Muscle of arm (tissue), 14 donors: ENCODE data around the gene FKBP11. TPM values are rescaled to one million over a fixed set of nuclear protein-coding genes. Genes with fewer than 3 reads are reported as not detected.

Experiments
- DNase-seq: peaks from one replicate; pipeline ENCODE4 v3.0.0-alpha.2; 2013
- long read RNA-seq, 11 donors: transcript quantifications; one replicate each; lab custom pipeline, GENCODE V29; 2026
- polyA plus RNA-seq, 12 donors: library from polyadenylated mRNA; unstranded; fragments of 120-200 nt; gene quantifications; one replicate each; pipeline ENCODE4 v1.2.1, GENCODE V29; 2013; ENCODE audit not compliant: insufficient read length in 12 of 12

FKBP11 gene
- 10 to 100 TPM in 11 of 12 donors, not detected in 1; 15.2 to 35.3 (median 23.3) TPM for polyA plus RNA-seq
- long read RNA-seq, donor 1, full-length matches to known transcripts: 46 of 46 reads
- long read RNA-seq, donor 1, partial matches to known transcripts: 0 of 46 reads
- long read RNA-seq, donor 1, other reads (novel, unspliced or antisense): 0 of 46 reads
- long read RNA-seq, donor 2, full-length matches to known transcripts: 15 of 15 reads
- long read RNA-seq, donor 2, partial matches to known transcripts: 0 of 15 reads
- long read RNA-seq, donor 2, other reads (novel, unspliced or antisense): 0 of 15 reads
- long read RNA-seq, donor 3, full-length matches to known transcripts: 10 of 10 reads
- long read RNA-seq, donor 3, partial matches to known transcripts: 0 of 10 reads
- long read RNA-seq, donor 3, other reads (novel, unspliced or antisense): 0 of 10 reads
- long read RNA-seq, donor 4, full-length matches to known transcripts: 8 of 8 reads
- long read RNA-seq, donor 4, partial matches to known transcripts: 0 of 8 reads
- long read RNA-seq, donor 4, other reads (novel, unspliced or antisense): 0 of 8 reads
- long read RNA-seq, donor 5: 0 reads
- long read RNA-seq, donor 6, full-length matches to known transcripts: 14 of 14 reads
- long read RNA-seq, donor 6, partial matches to known transcripts: 0 of 14 reads
- long read RNA-seq, donor 6, other reads (novel, unspliced or antisense): 0 of 14 reads
- long read RNA-seq, donor 7, full-length matches to known transcripts: 6 of 6 reads
- long read RNA-seq, donor 7, partial matches to known transcripts: 0 of 6 reads
- long read RNA-seq, donor 7, other reads (novel, unspliced or antisense): 0 of 6 reads
- long read RNA-seq, donor 8, full-length matches to known transcripts: 13 of 13 reads
- long read RNA-seq, donor 8, partial matches to known transcripts: 0 of 13 reads
- long read RNA-seq, donor 8, other reads (novel, unspliced or antisense): 0 of 13 reads
- long read RNA-seq, donor 9, full-length matches to known transcripts: 19 of 19 reads
- long read RNA-seq, donor 9, partial matches to known transcripts: 0 of 19 reads
- long read RNA-seq, donor 9, other reads (novel, unspliced or antisense): 0 of 19 reads
- long read RNA-seq, donor 10, full-length matches to known transcripts: 21 of 21 reads
- long read RNA-seq, donor 10, partial matches to known transcripts: 0 of 21 reads
- long read RNA-seq, donor 10, other reads (novel, unspliced or antisense): 0 of 21 reads
- long read RNA-seq, donor 11, full-length matches to known transcripts: 32 of 32 reads
- long read RNA-seq, donor 11, partial matches to known transcripts: 0 of 32 reads
- long read RNA-seq, donor 11, other reads (novel, unspliced or antisense): 0 of 32 reads

- peak; percentile 63 for DNase-seq
These were observed at the start of gene FKBP11 for GRCh38 chr12:48925304-48926011. Gene FKBP11, minus strand, starts transcription at chr12:48925492. Its CDS starts 64 bp downstream, at chr12:48925428.

GRCh38 chr12:48973941-48974673 is 48.8 kb upstream of the FKBP11 start:
- no peak for DNase-seq

- no peak for DNase-seq
These were observed 48.2 kb upstream of the FKBP11 start for GRCh38 chr12:48973531-48973930.

GRCh38 chr12:48972952-48973483 is 47.7 kb upstream of the FKBP11 start:
- no peak for DNase-seq

- DNase-seq: no peak
These were observed 47.1 kb upstream of the FKBP11 start for GRCh38 chr12:48972213-48972951.

GRCh38 chr12:48970702-48971334 is 45.5 kb upstream of the FKBP11 start:
- no peak for DNase-seq

GRCh38 chr12:48969833-48970701 is 44.8 kb upstream of the FKBP11 start:
- DNase-seq: no peak

GRCh38 chr12:48969160-48969771 is 44.0 kb upstream of the FKBP11 start:
- no peak for DNase-seq

- no peak for DNase-seq
These were observed 43.2 kb upstream of the FKBP11 start for GRCh38 chr12:48968467-48968866.

- DNase-seq: no peak
These were observed 42.7 kb upstream of the FKBP11 start for GRCh38 chr12:48967991-48968390.

GRCh38 chr12:48966177-48966895 is 41.0 kb upstream of the FKBP11 start:
- DNase-seq: no peak

- no peak for DNase-seq
These were observed 40.1 kb upstream of the FKBP11 start for GRCh38 chr12:48965298-48965838.

- no peak for DNase-seq
These were observed 36.5 kb upstream of the FKBP11 start for GRCh38 chr12:48961801-48962200.

GRCh38 chr12:48961331-48961730 is 36.0 kb upstream of the FKBP11 start:
- DNase-seq: no peak

GRCh38 chr12:48960834-48961233 is 35.5 kb upstream of the FKBP11 start:
- DNase-seq: no peak

GRCh38 chr12:48958049-48958388 is 32.7 kb upstream of the FKBP11 start:
- DNase-seq: no peak
